ENCODE data around the gene ZNF593.

ZNF593 gene

DNA sequence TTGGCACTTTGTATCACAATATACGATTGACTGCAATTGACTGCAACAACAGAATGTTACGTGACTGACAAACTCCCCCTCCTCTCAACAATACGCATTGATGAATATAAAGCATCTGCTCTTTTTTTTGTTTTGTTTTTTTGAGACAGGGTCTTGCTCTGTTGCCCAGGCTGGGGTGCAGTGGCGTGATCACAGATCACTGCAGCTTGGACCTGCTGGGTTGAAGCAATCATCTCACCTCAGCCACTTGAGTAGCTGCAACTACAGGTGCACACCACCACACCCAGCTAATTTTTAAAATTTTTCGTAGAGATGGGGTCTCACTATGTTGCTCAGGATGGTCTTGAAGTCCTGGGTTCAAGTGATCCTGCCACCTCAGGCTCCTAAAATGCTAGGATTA, 43.0 kb downstream of the ZNF593 start:
- no peak for DNase-seq (ENCODE audit: low read depth)
- H3K4me3 ChIP-seq (ENCODE audit: low read depth, low read length): no peak overlapping the region
- TF ChIP-seq, protein P1, sequence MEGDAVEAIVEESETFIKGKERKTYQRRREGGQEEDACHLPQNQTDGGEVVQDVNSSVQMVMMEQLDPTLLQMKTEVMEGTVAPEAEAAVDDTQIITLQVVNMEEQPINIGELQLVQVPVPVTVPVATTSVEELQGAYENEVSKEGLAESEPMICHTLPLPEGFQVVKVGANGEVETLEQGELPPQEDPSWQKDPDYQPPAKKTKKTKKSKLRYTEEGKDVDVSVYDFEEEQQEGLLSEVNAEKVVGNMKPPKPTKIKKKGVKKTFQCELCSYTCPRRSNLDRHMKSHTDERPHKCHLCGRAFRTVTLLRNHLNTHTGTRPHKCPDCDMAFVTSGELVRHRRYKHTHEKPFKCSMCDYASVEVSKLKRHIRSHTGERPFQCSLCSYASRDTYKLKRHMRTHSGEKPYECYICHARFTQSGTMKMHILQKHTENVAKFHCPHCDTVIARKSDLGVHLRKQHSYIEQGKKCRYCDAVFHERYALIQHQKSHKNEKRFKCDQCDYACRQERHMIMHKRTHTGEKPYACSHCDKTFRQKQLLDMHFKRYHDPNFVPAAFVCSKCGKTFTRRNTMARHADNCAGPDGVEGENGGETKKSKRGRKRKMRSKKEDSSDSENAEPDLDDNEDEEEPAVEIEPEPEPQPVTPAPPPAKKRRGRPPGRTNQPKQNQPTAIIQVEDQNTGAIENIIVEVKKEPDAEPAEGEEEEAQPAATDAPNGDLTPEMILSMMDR (IDR thresholded peaks at IDR 0.05; ENCODE audit: low read depth, low read length, missing control alignments): no peak

DNA sequence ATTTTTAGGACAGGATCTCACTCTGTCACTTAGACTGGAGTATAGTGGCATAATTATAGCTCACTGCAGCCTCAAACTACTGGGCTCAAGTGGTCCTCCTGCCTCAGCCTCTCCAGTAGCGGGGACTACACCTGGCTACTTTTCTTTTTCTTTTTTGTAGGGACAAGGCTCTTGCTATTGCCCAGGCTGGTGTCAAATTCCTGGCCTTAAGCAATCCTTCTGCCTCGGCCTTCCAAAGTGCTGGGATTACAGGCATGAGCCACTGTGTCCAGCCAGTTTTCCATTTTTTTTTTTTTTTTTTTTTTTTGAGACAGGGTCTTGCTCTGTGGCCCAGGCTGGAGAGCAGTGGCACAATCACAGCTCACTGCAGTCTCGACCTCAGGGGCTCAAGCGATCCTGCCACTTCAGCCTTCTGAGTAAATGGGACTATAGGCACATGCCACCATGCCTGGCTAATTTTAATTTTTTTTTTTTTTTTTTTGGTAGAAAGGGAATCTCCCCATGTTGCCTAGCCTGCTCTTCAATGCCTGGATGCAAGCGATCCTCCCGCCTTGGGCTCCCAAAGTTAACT, 43.7 kb downstream of the ZNF593 start:
- TF ChIP-seq, protein P1 (IDR thresholded peaks at IDR 0.05; ENCODE audit: low read depth, low read length, missing control alignments): no peak
- H3K4me3 ChIP-seq (ENCODE audit: low read depth, low read length): no peak overlapping the region
- no peak for DNase-seq (ENCODE audit: low read depth)

DNA sequence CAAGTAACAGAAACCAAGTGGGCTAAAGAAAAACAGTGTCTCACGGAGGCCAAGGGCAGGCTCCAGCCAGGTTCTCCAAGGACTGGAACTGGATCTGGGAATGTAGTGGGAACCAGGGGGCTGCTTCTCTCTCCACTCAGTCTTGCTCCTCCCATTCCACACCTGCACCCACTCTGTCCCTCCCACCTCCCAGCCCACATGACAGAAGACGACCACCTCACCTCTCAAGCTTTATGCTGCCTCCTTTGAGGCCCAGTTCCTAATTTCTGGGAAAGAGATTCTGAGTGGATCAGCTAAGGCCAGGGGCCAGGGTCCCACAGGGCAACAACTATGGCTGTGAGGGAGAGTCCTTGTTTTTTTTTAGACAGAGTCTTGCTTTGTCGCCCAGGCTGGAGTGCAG, 45.5 kb downstream of the ZNF593 start:
- TF ChIP-seq, protein P1 (IDR thresholded peaks at IDR 0.05; ENCODE audit: low read depth, low read length, missing control alignments): no peak
- no peak for DNase-seq (ENCODE audit: low read depth)
- H3K4me3 ChIP-seq (ENCODE audit: low read depth, low read length): no peak overlapping the region

DNA sequence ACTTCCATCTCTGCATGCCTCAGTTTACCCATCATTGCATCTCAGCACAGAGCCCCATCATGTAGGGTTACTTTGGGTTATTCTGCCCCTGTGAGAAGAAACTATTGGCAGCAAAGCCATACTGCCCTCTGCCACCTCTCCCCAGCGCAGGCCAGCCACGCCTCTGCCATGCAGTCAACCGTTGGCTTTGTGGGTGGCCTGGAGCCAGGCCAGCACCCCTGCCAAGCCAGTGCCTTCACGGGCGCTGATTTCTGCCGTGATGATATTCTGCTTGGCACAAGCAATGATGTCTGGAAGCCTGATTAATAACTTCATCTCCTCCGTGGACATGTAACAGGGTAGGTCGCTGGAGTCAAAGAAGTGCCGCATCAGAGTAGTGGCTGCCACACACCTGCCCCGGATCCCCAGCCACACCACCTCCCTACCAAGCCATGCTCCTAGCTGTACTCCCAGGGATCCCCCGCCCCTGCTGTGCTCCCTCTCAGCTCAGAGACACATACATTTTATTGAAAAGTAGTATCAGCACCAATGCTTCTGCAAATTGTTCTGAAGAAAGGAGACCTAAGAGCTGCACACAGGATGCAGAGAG, 49.3 kb downstream of the ZNF593 start:
- no peak overlapping the region for H3K4me3 ChIP-seq (ENCODE audit: low read depth, low read length)
- TF ChIP-seq, protein P1 (IDR thresholded peaks at IDR 0.05; ENCODE audit: low read depth, low read length, missing control alignments): no peak
- no peak for DNase-seq (ENCODE audit: low read depth)
